ENCODE measurements around the gene UGT2B15.
"Not testable (repeated sequence)": the region's sequence is repeated elsewhere in the genome, so short reads cannot be mapped to it uniquely, and the experiment has no call there.

DNA sequence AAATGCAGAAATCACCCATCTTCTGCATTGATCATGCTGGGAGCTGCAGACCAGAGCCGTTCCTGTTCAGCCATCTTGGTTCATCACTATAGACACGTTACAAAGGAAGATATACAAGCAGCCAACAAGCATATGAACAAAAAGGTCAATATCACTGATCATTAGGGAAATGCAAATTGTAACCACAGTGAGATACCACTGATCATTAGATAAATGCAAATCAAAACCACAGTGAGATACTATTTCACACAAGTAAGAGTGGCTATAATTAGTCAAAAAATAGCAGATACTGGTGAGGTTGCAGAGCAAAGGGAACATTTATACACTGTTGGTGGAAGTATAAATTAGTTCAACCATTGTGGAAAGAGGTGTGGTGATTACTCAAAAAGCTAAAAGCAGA, 47.7 kb downstream of the UGT2B15 start:
- TF ChIP-seq, protein P1, sequence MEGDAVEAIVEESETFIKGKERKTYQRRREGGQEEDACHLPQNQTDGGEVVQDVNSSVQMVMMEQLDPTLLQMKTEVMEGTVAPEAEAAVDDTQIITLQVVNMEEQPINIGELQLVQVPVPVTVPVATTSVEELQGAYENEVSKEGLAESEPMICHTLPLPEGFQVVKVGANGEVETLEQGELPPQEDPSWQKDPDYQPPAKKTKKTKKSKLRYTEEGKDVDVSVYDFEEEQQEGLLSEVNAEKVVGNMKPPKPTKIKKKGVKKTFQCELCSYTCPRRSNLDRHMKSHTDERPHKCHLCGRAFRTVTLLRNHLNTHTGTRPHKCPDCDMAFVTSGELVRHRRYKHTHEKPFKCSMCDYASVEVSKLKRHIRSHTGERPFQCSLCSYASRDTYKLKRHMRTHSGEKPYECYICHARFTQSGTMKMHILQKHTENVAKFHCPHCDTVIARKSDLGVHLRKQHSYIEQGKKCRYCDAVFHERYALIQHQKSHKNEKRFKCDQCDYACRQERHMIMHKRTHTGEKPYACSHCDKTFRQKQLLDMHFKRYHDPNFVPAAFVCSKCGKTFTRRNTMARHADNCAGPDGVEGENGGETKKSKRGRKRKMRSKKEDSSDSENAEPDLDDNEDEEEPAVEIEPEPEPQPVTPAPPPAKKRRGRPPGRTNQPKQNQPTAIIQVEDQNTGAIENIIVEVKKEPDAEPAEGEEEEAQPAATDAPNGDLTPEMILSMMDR (IDR thresholded peaks at IDR 0.05): not testable (repeated sequence)
- TF ChIP-seq POLR2A (IDR thresholded peaks at IDR 0.05): not testable (repeated sequence)

Measured in testis (tissue), 2 donors.